Measurements from ENCODE around the gene POLR1G. TPM values are rescaled to one million over a fixed set of nuclear protein-coding genes. Genes with fewer than 3 reads are reported as not detected.

Gene POLR1G
- total and polyA plus RNA-seq, 9 of the 15 experiments (the other 6 are each of a cell fraction or from before 2014, with no cell fraction given), result 3.0 to 50.1 (median 27.4) TPM

DNA sequence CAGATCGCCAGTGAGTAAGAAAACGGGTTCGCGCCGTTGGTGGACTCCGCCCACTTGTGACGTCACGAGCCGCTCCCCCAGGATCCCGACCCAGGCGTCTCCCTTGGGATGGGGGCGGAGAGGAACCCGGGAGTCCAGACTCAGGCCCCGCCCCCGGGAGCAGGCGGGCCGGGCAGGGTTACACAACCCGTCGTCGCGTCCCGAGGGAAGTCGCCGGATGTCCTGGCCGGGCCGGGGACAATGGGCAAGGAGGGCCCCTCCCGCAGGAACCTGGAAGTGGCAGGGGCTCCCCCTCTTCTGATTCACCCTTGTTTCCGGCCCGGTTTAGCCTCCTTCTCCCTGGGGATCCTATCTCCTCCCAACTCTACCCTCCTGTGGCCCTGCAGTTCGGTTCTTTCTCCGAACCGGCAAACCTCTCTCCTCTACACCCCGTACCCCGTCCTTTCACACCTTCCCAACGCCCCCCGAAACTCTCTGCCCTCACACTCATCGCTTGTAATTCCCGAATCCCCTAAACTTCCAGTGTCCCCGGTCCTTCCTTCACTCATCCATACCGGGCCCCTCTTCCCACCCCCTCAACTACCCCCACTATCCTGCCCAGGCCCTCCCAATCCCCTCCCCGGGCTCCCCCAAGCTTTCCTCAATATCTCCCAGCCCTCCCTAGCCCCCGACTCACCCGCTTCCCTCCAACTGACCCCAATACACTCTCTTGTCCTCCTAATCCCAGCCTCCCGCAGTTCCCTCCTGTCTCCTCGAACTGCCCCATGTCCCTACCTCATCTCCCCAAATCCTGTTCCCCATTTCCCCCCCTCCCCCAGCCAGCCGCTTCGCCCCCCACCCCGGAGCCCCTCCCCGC lies 37.2 kb downstream of the POLR1G start (continued):
- TF ChIP-seq, protein P1, sequence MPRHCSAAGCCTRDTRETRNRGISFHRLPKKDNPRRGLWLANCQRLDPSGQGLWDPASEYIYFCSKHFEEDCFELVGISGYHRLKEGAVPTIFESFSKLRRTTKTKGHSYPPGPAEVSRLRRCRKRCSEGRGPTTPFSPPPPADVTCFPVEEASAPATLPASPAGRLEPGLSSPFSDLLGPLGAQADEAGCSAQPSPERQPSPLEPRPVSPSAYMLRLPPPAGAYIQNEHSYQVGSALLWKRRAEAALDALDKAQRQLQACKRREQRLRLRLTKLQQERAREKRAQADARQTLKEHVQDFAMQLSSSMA (CRISPR knock-in tag; IDR thresholded peaks at IDR 0.05), result no peak
- TF ChIP-seq MTF1 (CRISPR knock-in tag; IDR thresholded peaks at IDR 0.05; ENCODE audit: borderline replicate concordance) (no peak), ZNF121 (CRISPR knock-in tag; conservative IDR thresholded peaks at IDR 0.05) (no peak), TEAD4 (IDR thresholded peaks at IDR 0.05; ENCODE audit: low read length) (0 out of 2 replicates have a peak, but pooled peaks have one; percentile 7), TEAD4 (CRISPR knock-in tag; IDR thresholded peaks at IDR 0.05; ENCODE audit: borderline replicate concordance) (no peak), ZKSCAN1 (IDR thresholded peaks at IDR 0.05; ENCODE audit: low read depth, low read length) (no peak), RCOR1 (IDR thresholded peaks at IDR 0.05; ENCODE audit: borderline replicate concordance in 1 of 2, low read depth in 2 of 2, low read length in 2 of 2) (no peak), ARID2 (IDR thresholded peaks at IDR 0.05) (0 out of 2 replicates have a peak, but pooled peaks have one; percentile 9), CBX5 (IDR thresholded peaks at IDR 0.05; ENCODE audit: borderline replicate concordance, low read depth) (no peak), PTBP1 (IDR thresholded peaks at IDR 0.05; ENCODE audit: low read depth, low read length) (no peak), ZNF24 (IDR thresholded peaks at IDR 0.05) (no peak), ZNF561 (CRISPR knock-in tag; conservative IDR thresholded peaks at IDR 0.05) (no peak), MECOM (CRISPR knock-in tag; IDR thresholded peaks at IDR 0.05) (no peak), ESRRB (CRISPR knock-in tag; IDR thresholded peaks at IDR 0.05; ENCODE audit: borderline replicate concordance) (no peak), FOXK2 (conservative IDR thresholded peaks at IDR 0.05 in 1 of 2, IDR thresholded peaks at IDR 0.05 in 1 of 2; ENCODE audit: low read depth in 2 of 2) (peak; percentile 27 to 38; a peak in 1 of 4 replicates)
- TF ChIP-seq, protein P2, sequence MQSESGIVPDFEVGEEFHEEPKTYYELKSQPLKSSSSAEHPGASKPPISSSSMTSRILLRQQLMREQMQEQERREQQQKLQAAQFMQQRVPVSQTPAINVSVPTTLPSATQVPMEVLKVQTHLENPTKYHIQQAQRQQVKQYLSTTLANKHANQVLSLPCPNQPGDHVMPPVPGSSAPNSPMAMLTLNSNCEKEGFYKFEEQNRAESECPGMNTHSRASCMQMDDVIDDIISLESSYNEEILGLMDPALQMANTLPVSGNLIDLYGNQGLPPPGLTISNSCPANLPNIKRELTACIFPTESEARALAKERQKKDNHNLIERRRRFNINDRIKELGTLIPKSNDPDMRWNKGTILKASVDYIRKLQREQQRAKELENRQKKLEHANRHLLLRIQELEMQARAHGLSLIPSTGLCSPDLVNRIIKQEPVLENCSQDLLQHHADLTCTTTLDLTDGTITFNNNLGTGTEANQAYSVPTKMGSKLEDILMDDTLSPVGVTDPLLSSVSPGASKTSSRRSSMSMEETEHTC (IDR thresholded peaks at IDR 0.05), result no peak
- TF ChIP-seq, protein P3, sequence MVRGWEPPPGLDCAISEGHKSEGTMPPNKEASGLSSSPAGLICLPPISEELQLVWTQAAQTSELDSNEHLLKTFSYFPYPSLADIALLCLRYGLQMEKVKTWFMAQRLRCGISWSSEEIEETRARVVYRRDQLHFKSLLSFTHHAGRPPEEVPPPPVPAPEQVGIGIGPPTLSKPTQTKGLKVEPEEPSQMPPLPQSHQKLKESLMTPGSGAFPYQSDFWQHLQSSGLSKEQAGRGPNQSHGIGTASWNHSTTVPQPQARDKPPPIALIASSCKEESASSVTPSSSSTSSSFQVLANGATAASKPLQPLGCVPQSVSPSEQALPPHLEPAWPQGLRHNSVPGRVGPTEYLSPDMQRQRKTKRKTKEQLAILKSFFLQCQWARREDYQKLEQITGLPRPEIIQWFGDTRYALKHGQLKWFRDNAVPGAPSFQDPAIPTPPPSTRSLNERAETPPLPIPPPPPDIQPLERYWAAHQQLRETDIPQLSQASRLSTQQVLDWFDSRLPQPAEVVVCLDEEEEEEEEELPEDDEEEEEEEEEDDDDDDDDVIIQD (CRISPR knock-in tag; IDR thresholded peaks at IDR 0.05), result no peak
- TF ChIP-seq, protein P4, sequence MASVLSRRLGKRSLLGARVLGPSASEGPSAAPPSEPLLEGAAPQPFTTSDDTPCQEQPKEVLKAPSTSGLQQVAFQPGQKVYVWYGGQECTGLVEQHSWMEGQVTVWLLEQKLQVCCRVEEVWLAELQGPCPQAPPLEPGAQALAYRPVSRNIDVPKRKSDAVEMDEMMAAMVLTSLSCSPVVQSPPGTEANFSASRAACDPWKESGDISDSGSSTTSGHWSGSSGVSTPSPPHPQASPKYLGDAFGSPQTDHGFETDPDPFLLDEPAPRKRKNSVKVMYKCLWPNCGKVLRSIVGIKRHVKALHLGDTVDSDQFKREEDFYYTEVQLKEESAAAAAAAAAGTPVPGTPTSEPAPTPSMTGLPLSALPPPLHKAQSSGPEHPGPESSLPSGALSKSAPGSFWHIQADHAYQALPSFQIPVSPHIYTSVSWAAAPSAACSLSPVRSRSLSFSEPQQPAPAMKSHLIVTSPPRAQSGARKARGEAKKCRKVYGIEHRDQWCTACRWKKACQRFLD (CRISPR knock-in tag; IDR thresholded peaks at IDR 0.05), result no peak; the same call in 1 of the 2 replicates
- TF ChIP-seq, protein P5, sequence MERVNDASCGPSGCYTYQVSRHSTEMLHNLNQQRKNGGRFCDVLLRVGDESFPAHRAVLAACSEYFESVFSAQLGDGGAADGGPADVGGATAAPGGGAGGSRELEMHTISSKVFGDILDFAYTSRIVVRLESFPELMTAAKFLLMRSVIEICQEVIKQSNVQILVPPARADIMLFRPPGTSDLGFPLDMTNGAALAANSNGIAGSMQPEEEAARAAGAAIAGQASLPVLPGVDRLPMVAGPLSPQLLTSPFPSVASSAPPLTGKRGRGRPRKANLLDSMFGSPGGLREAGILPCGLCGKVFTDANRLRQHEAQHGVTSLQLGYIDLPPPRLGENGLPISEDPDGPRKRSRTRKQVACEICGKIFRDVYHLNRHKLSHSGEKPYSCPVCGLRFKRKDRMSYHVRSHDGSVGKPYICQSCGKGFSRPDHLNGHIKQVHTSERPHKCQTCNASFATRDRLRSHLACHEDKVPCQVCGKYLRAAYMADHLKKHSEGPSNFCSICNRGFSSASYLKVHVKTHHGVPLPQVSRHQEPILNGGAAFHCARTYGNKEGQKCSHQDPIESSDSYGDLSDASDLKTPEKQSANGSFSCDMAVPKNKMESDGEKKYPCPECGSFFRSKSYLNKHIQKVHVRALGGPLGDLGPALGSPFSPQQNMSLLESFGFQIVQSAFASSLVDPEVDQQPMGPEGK (CRISPR knock-in tag; IDR thresholded peaks at IDR 0.05; ENCODE audit: borderline replicate concordance), result no peak

Measured in K562 (cell line).